ENCODE results near the gene LGR6.
"Not testable (repeated sequence)": the region's sequence is repeated elsewhere in the genome, so short reads cannot be mapped to it uniquely, and the experiment has no call there.

The LGR6 gene

GRCh38 chr1:202329891-202330290 lies 136.3 kb downstream of the LGR6 start:
- no peak for DNase-seq (ENCODE audit: low read depth, low spot score)

DNA sequence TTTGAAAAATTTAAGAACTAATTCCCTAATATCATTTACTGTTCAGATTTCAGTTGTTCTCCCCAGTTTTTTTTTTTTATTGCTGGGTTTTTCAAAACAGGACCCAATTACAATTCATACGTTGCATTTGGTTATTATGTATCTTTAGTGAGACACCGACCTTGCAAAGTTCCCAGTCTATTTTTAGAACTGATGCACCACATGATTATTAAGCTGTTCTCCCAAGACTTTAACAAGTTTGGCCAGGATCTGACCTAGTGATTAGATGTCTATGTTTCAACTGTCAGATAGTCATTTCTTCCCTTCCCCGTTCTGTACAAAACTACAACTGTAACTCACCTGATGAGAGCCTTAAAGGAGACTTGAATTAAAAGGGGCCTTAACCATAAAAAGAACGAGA lies 140.3 kb downstream of the LGR6 start:
- no peak for DNase-seq (ENCODE audit: low read depth, low spot score)

DNA sequence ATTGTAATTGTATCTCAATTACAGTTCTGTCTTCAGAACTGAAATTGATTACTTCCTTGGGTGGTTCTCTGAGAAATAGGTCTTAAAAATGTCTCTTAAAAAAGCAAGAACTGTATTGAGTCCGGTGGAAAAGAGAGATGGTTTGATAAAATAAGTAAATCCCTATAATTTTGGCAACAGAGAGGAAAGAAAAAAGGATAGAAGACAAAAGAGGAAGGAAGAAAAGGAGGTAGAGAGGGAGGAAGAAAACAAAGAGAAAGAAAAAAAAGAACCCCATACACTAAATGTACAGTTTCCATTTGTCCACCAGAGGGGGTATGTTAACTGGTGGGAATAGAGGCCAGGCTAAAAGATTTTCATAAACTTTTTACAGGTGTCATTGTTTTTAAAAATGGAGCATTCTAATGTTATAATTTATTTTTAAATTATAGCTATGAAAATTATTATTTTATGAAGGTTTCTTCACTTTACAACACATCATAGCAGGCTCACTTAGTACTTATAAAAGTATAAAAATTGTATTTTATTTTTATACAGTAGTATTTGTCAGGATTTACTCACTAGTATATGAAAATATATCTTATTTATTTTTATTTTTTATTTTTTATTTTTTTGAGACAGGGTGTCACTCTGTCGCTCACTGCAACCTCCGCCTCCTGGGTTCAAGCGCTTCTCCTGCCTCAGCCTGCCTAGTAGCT lies 150.2 kb downstream of the LGR6 start:
- DNase-seq (ENCODE audit: low read depth, low spot score): peak; percentile 52

- DNase-seq (ENCODE audit: low read depth, low spot score): no peak
Measured at GRCh38 chr1:202348005-202348508, 154.5 kb downstream of the LGR6 start.

DNA sequence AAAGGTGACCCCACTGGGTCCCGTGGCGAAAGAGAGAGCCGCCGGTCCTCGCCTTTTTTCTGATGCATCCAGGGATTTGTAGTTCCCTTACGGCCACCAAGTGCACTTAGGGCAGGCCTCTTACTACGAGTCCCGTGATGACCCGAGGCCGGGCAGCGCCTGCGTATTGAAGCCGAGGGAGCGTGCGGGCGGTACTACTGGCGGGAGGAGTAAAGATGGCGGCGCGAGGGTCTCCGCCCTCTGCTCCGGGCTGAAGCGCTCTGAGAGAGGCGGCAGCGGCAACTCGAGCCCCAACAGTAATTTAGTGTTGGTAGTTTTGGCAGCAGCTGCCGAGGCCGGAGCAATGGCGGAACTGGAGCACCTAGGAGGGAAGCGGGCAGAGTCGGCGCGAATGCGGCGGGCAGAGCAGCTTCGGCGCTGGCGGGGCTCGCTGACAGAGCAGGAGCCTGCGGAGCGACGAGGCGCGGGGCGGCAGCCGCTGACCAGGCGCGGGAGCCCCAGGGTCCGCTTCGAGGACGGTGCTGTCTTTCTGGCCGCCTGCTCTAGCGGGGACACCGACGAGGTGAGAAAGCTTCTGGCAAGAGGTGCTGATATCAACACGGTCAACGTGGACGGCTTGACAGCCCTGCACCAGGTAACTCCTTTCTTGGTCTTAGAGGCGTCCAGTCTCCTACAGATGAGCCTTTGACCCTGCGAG lies 155.1 kb downstream of the LGR6 start, which contains the start of gene PPP1R12B:
Gene PPP1R12B (plus strand): TSS at position 191 of the 697 bp plus-strand sequence. CDS start 153 bp downstream, at position 344.
- peak; percentile 99 for DNase-seq (ENCODE audit: low read depth, low spot score)

GRCh38 chr1:202349206-202349928 lies 155.8 kb downstream of the LGR6 start:
- peak; percentile 61 for DNase-seq (ENCODE audit: low read depth, low spot score)

- DNase-seq (ENCODE audit: low read depth, low spot score): peak; percentile 45
Measured at GRCh38 chr1:202351725-202352124, 158.1 kb downstream of the LGR6 start.

GRCh38 chr1:202352583-202353197 lies 159.1 kb downstream of the LGR6 start:
- not testable (repeated sequence) for DNase-seq (ENCODE audit: low read depth, low spot score)

DNA sequence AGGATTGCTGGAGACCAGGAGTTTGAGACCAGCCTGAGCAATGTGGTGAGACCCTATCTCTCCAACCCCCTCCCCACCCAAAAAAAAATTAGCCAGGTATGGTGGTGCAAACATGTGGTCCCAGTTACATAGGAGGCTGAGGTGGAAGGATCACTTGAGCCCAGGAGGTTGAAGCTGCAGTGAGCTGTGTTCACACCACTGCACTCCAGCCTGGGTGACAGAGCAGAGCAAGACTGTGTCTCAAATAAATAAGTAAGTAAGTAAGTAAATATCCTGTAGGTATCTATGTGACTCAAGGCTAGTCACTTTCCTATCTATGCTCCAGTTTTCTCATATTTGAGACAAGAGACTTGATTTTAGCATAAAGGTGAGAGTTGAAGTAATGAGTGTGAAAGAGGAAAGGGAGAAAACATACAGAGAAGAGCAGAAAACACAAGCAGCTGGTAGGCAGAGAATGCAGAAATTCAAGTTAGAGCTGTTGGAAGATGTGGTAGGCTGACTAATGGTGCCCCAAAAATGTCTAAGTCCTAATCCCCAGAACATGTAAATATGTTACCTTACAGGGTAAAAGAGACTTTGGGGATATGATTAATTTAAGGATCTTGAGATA lies 162.4 kb downstream of the LGR6 start:
- no peak for DNase-seq (ENCODE audit: low read depth, low spot score)

GRCh38 chr1:202357506-202357905 lies 163.9 kb downstream of the LGR6 start:
- DNase-seq (ENCODE audit: low read depth, low spot score): no peak

GRCh38 chr1:202361224-202361623 lies 167.6 kb downstream of the LGR6 start:
- no peak for DNase-seq (ENCODE audit: low read depth, low spot score)

DNA sequence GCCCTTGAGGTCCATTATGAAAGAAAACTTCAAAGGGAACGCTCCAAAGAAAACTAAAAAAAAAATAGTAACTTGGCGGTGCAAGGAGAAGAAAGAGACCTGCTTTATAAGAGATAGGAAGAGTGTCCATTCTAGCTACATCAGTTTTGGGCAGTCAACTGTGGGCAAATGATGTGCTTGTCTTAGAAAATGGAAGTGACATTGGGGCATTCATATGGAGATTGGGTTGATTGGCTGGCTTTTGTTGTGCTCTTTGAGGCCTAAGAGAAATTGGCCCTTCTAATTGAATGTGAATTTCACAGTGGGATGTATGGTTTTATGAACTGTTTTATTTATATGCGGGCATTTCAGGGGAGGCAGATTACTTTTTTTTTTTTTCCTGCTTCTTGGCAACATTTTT lies 168.1 kb downstream of the LGR6 start:
- no peak for DNase-seq (ENCODE audit: low read depth, low spot score)

- DNase-seq (ENCODE audit: low read depth, low spot score): no peak
Measured at GRCh38 chr1:202362212-202362611, 168.6 kb downstream of the LGR6 start.

DNA sequence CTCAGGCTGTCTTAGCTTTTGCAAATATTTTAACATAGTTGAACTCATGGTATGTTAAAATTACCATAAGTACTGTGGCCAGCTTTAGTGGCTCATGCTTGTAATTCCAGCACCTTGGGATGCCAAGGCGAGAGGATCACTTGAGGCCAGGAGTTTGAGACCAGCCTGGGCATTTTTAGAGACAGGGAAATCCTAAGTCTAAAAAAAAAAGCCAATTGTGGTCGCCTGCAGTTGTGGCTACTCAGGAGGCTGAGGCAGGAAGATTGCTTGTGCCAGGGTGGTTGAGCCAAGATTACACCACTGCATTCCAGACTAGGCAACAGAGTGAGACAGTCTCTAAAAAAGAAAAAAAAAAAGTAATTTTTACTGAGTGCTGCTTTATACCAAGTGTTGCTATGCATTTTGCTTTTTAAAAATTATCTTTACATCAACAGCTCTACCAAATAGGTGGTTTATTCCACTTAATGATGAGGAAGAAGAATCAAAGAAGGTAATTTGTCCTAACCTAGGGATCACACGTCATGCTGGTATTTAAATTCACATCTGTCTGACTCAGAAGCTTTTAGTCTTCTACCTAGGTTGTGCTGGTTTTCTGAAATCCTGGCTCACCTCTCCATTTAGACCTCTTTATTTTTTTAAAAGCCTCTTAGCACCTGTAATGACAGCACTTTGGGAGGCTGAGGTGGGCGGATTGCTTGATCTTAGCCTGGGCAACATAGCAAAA lies 171.7 kb downstream of the LGR6 start:
- DNase-seq (ENCODE audit: low read depth, low spot score): peak; percentile 86

DNA sequence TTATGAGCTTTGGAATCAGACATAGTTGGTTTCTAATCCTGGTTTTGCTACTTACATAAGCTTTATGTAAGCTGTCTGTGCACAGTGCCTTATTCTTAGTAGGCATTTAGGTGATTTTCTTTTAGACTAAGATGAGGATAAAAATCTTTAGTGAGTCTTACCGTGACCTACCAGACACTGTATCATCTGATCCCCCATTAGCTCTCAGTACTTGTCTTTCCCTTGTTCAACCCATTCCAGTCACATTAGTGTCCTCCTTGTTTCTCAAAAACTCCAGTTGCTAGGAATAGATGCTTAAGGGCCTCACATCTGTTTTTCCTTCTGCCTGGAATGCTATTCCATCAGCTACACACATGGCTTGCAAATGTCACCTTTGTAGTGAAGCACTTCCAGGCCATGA lies 173.7 kb downstream of the LGR6 start:
- no peak for DNase-seq (ENCODE audit: low read depth, low spot score)

Data from astrocyte of the hippocampus (primary cell).